A673 (cell line): ENCODE results near the gene MRTFA. TPM values are rescaled to one million over a fixed set of nuclear protein-coding genes. Genes with fewer than 3 reads are reported as not detected.

Source experiments
- BruUV-seq: library from RNA; stranded (reverse); fragments of 400-500 nt; replicated peaks from 2 replicates; lab custom pipeline; 2021; lab: Mats Ljungman, UMichigan
- CTCF ChIA-PET: fragments of 300-600 bp; sonication (Branson Sonifier 250); formaldehyde crosslinking; loops from one replicate; lab custom pipeline; 2022; ENCODE audit warnings: antibody characterized with exemption; lab: Charles Lee
- POLR2A ChIA-PET: fragments of 300-600 bp; sonication (Branson Sonifier 250); formaldehyde crosslinking; loops from one replicate; lab custom pipeline; 2022; ENCODE audit warnings: antibody characterized with exemption; ENCODE audit not compliant: low non-redundant PET; lab: Charles Lee
- DNase-seq: peaks from one replicate; pipeline ENCODE4 v3.0.0-alpha.2; 2015; ENCODE audit warnings: low spot score
- H3K27ac ChIP-seq: fragments of 200-600 bp; sonication (generic); 2 replicates; pipeline ENCODE4 v1.5.1; 2016; ENCODE audit warnings: mixed run types, low read depth, mild to moderate bottlenecking, mixed read lengths, antibody characterized with exemption, low read length; ENCODE audit not compliant: poor library complexity, severe bottlenecking
- H3K27me3 ChIP-seq: fragments of 200-600 bp; sonication (generic); replicated peaks from 2 replicates; pipeline ENCODE4 v1.6.1; 2017; ENCODE audit warnings: mixed run types, low read depth, mild to moderate bottlenecking, mixed read lengths, antibody characterized with exemption, low read length; ENCODE audit not compliant: insufficient read depth, poor library complexity
- H3K36me3 ChIP-seq: fragments of 200-600 bp; sonication (generic); 2 replicates; pipeline ENCODE4 v1.6.1; 2016; ENCODE audit warnings: mixed run types, mild to moderate bottlenecking, mixed read lengths, antibody characterized with exemption, low read length; ENCODE audit not compliant: insufficient read depth, poor library complexity, severe bottlenecking
- H3K4me1 ChIP-seq: fragments of 200-600 bp; sonication (generic); 2 replicates; pipeline ENCODE4 v1.6.1; 2017; ENCODE audit warnings: mixed run types, mild to moderate bottlenecking, mixed read lengths, antibody characterized with exemption, low read length; ENCODE audit not compliant: insufficient read depth, poor library complexity, severe bottlenecking
- H3K4me3 ChIP-seq: fragments of 200-600 bp; sonication (generic); 2 replicates; pipeline ENCODE4 v1.5.1; 2016; ENCODE audit warnings: low read depth, mixed run types, mild to moderate bottlenecking, mixed read lengths, low read length; ENCODE audit not compliant: poor library complexity, severe bottlenecking
- H3K9me3 ChIP-seq: fragments of 200-600 bp; sonication (generic); 2 replicates; pipeline ENCODE4 v1.6.1; 2016; ENCODE audit warnings: mixed run types, low read depth, mild to moderate bottlenecking, mixed read lengths, antibody characterized with exemption, low read length; ENCODE audit not compliant: poor library complexity, severe bottlenecking
- CTCF ChIP-seq: fragments of 300-800, 200-600 bp; sonication (generic); conservative IDR thresholded peaks from 2 replicates; pipeline ENCODE4 v1.5.1; 2017; ENCODE audit warnings: low read depth, mild to moderate bottlenecking, antibody characterized with exemption, low read length, moderate library complexity, mixed read lengths
- EZH2 ChIP-seq: fragments of 200-600 bp; sonication (generic); IDR thresholded peaks from 2 replicates; pipeline ENCODE4 v1.6.1; 2017; ENCODE audit warnings: borderline replicate concordance, low read depth, mild to moderate bottlenecking, mixed read lengths, antibody characterized with exemption, low read length; ENCODE audit not compliant: poor library complexity, severe bottlenecking
- intact Hi-C: fragments of 100-400 bp; cut with micrococcal nuclease; formaldehyde crosslinking; loops from one replicate; pipeline ENCODE4 v1.10.0; 2022; ENCODE audit not compliant: unreplicated experiment
- total RNA-seq: library from RNA; stranded (reverse); gene quantifications from 2 replicates; pipeline ENCODE4 v1.2.3, GENCODE V29; 2021

MRTFA gene
- total RNA-seq, 1 experiment from 2014 or later = 35.8 TPM

- H3K27me3 ChIP-seq = no peaks in the 10 kb centered on the region
- peaks cover 27% of the 10 kb centered on the region for H3K4me1 ChIP-seq
- DNase-seq = peak; percentile 82
- CTCF ChIA-PET = interaction anchor here (0.6 to 1.6 kb wide), 2 partner anchors 244 to 747 kb away, joined by 3 to 4 read pairs; no protein-coding TSS in a partner anchor
- H3K36me3 ChIP-seq = no peaks in the 10 kb centered on the region
- H3K9me3 ChIP-seq = no peaks in the 10 kb centered on the region
- intact Hi-C loops = loop anchor here (1.0 kb wide), 1 partner anchor 245 kb away; no protein-coding TSS in a partner anchor
- POLR2A ChIA-PET = no interaction called here
- BruUV-seq = TSS peak; percentile 8
- H3K27ac ChIP-seq = peak overlapping the region; percentile 51
- no peak overlapping the region for H3K4me3 ChIP-seq
- TF ChIP-seq EZH2 (no peak), CTCF (peak; percentile 50)
These were observed 18.1 kb upstream of the MRTFA start for GRCh38 chr22:40654522-40655167.

- Histone ChIP-seq H3K27ac (peak overlapping the region; percentile 51), H3K36me3 (no peaks in the 10 kb centered on the region), H3K4me3 (no peak overlapping the region), H3K9me3 (no peaks in the 10 kb centered on the region), H3K4me1 (peaks cover 27% of the 10 kb centered on the region), H3K27me3 (no peaks in the 10 kb centered on the region)
- ChIA-PET CTCF (interaction anchor here (0.5 to 1.6 kb wide), 2 partner anchors 127 to 246 kb away, joined by 4 to 5 read pairs; no protein-coding TSS in a partner anchor), POLR2A (no interaction called here)
- DNase-seq = no peak
- intact Hi-C loops = no loop called here
- BruUV-seq = no TSS peak
- TF ChIP-seq EZH2 (no peak), CTCF (no peak)
These were observed 16.8 kb upstream of the MRTFA start for GRCh38 chr22:40653361-40653760.

GRCh38 chr22:40651563-40652501, 15.3 kb upstream of the MRTFA start:
- H3K36me3 ChIP-seq = no peaks in the 10 kb centered on the region
- H3K4me1 ChIP-seq = peaks cover 27% of the 10 kb centered on the region
- ChIA-PET CTCF (interaction anchor here (1.2 to 1.5 kb wide), 2 partner anchors 31 to 52 kb away, joined by 3 read pairs; no protein-coding TSS in a partner anchor), POLR2A (interaction anchor here (0.6 to 0.7 kb wide), 2 partner anchors 10 to 416 kb away, joined by 3 read pairs; no protein-coding TSS in a partner anchor)
- peak; percentile 98 for DNase-seq
- H3K4me3 ChIP-seq = peak overlapping the region; percentile 69
- TSS peak; percentile 50 for BruUV-seq
- H3K27me3 ChIP-seq = no peaks in the 10 kb centered on the region
- no peaks in the 10 kb centered on the region for H3K9me3 ChIP-seq
- intact Hi-C loops = no loop called here
- peak overlapping the region; percentile 96 for H3K27ac ChIP-seq
- TF ChIP-seq EZH2 (no peak), CTCF (no peak)
